ENCODE data around the gene ABCC4. TPM values are rescaled to one million over a fixed set of nuclear protein-coding genes. Genes with fewer than 3 reads are reported as not detected.

Gene ABCC4
- polyA plus RNA-seq, 1 donor = 15.1 TPM

DNA sequence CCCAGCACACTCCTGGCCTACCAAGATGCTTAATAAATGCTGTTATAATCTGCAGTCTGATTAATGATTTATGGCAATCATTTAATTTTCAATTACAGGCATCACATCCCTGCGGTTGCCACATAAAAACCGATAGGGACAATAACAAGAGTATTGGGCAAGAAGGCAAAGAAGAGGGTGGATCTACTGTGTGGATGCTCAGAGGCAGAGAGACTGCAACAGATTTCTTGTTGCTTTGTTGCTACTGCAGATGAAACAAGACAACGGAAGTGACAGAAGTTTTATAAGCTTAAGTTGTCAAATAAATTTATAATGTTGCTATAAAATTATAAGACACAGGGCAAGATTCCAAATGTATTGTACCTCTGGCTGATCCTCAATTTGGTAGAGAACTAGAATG is 154.8 kb downstream of the ABCC4 start:
- WGBS (ENCODE audit: insufficient coverage, low lambda C conversion rate) = 80% methylated on average over 2 of the region's 3 CpGs

GRCh38 chr13:95145587-95145986 is 155.7 kb downstream of the ABCC4 start:
- H3K9me3 ChIP-seq (ENCODE audit: control insufficient read depth, low read depth, low read length) = no peaks in the 10 kb centered on the region
- no peak for DNase-seq
- WGBS (ENCODE audit: insufficient coverage, low lambda C conversion rate) = no CpG with 5 or more reads among the region's 3 CpGs

More for the DNA sequence above, 154.8 kb downstream of the ABCC4 start:
- DNase-seq = no peak
- Histone ChIP-seq H3K9me3 (ENCODE audit: control insufficient read depth, low read depth, low read length) (no peaks in the 10 kb centered on the region), H3K27ac (ENCODE audit: low read length) (no peak overlapping the region), H3K4me3 (ENCODE audit: low read length) (no peak overlapping the region), H3K27me3 (ENCODE audit: control insufficient read depth, insufficient read depth, low read length) (no peaks in the 10 kb centered on the region), H3K4me1 (ENCODE audit: control insufficient read depth, insufficient read depth, low read length) (no peaks in the 10 kb centered on the region), H3K36me3 (ENCODE audit: control insufficient read depth, insufficient read depth, low read length) (peaks cover 2% of the 10 kb centered on the region)

DNA sequence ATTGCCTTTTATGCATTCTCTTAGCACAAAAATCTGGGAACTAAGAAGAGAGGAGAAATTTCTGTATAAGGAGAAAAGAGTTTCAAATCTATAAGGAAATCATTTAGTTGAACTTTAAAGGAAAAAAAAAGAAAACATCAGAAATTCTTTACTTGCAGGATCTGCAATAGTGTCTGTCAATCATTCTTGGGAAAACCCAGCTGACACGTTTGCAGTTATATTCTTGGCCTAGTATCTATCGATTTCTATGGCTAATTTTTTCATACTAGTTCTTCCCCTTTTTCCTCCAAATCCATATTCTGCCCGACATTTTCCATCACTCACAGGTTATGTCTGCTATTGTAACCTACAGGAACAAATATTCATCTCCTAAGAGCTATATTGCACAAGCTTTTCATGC is 160.7 kb downstream of the ABCC4 start:
- Histone ChIP-seq H3K27ac (ENCODE audit: low read length) (no peak overlapping the region), H3K9me3 (ENCODE audit: control insufficient read depth, low read depth, low read length) (no peaks in the 10 kb centered on the region), H3K4me1 (ENCODE audit: control insufficient read depth, insufficient read depth, low read length) (no peaks in the 10 kb centered on the region), H3K36me3 (ENCODE audit: control insufficient read depth, insufficient read depth, low read length) (peaks cover 5% of the 10 kb centered on the region), H3K27me3 (ENCODE audit: control insufficient read depth, insufficient read depth, low read length) (no peaks in the 10 kb centered on the region), H3K4me3 (ENCODE audit: low read length) (no peak overlapping the region)
- DNase-seq = no peak
- 100% methylated on average over 1 of the region's 3 CpGs for WGBS (ENCODE audit: insufficient coverage, low lambda C conversion rate)

More at GRCh38 chr13:95145587-95145986, 155.7 kb downstream of the ABCC4 start:
- no peaks in the 10 kb centered on the region for H3K27me3 ChIP-seq (ENCODE audit: control insufficient read depth, insufficient read depth, low read length)
- H3K4me1 ChIP-seq (ENCODE audit: control insufficient read depth, insufficient read depth, low read length) = no peaks in the 10 kb centered on the region
- H3K36me3 ChIP-seq (ENCODE audit: control insufficient read depth, insufficient read depth, low read length) = peaks cover 2% of the 10 kb centered on the region
- H3K27ac ChIP-seq (ENCODE audit: low read length) = no peak overlapping the region
- no peak overlapping the region for H3K4me3 ChIP-seq (ENCODE audit: low read length)

DNA sequence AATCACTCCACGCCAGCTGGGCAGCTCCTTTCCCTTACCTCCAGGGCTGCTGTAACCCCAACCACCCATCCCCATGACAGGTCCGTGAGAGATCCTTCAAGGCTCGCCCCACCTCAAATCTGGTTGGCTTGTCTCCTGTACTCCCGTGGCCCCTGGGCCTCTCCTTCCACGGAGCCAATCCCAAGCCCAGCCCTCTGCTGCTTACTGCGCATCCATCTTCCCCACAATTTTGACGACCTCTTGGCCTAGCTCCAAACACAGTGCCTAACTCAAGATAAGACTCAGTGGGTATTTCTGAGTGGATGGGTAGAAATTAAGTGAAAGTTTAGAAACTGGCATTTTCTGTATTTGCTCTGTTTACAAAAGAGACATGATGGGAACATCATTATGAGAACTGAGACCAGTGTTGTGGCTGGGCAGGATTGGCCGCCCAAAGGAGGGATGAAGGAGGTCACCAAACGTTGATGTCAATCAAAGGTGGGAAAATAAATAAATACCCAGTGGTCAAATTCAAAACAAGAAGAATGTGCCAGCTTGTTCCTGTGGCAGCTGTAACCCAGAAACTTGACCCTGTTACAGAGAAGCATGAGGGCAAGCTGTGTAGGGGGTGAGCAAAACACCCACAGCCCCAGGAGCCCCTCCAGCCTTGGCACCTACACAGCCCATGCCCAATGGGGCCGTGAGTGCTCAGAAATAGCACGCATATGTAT is 162.2 kb downstream of the ABCC4 start:
- Histone ChIP-seq H3K36me3 (ENCODE audit: control insufficient read depth, insufficient read depth, low read length) (peaks cover 5% of the 10 kb centered on the region), H3K4me1 (ENCODE audit: control insufficient read depth, insufficient read depth, low read length) (no peaks in the 10 kb centered on the region), H3K27me3 (ENCODE audit: control insufficient read depth, insufficient read depth, low read length) (no peaks in the 10 kb centered on the region), H3K4me3 (ENCODE audit: low read length) (no peak overlapping the region), H3K27ac (ENCODE audit: low read length) (no peak overlapping the region), H3K9me3 (ENCODE audit: control insufficient read depth, low read depth, low read length) (no peaks in the 10 kb centered on the region)
- WGBS (ENCODE audit: insufficient coverage, low lambda C conversion rate) = 100% methylated on average over 3 of the region's 11 CpGs
- no peak for DNase-seq

DNA sequence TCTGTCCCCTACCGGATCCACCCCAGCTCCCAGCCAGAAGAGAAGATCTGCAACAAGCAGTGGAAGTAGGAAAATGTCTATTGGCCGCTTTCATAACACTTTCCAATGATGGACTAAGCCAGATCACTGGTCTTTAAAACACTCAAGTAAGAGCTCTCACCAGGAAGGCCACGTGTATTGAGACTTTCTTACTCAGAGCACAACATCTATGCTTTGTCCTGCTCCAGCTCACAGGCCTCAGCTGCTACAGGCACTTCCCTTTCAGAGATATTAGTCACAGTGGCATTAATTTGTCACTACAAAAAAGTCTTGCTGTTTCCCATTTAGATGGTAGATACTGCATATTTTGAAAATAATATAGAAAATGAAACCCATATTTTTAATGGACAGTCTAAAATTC is 164.2 kb downstream of the ABCC4 start:
- Histone ChIP-seq H3K36me3 (ENCODE audit: control insufficient read depth, insufficient read depth, low read length) (peaks cover 5% of the 10 kb centered on the region), H3K27me3 (ENCODE audit: control insufficient read depth, insufficient read depth, low read length) (no peaks in the 10 kb centered on the region), H3K27ac (ENCODE audit: low read length) (no peak overlapping the region), H3K4me1 (ENCODE audit: control insufficient read depth, insufficient read depth, low read length) (no peaks in the 10 kb centered on the region), H3K9me3 (ENCODE audit: control insufficient read depth, low read depth, low read length) (no peaks in the 10 kb centered on the region), H3K4me3 (ENCODE audit: low read length) (no peak overlapping the region)
- no CpG with 5 or more reads among the region's 3 CpGs for WGBS (ENCODE audit: insufficient coverage, low lambda C conversion rate)
- DNase-seq = no peak

GRCh38 chr13:95136638-95137037 is 164.6 kb downstream of the ABCC4 start:
- Histone ChIP-seq H3K9me3 (ENCODE audit: control insufficient read depth, low read depth, low read length) (no peaks in the 10 kb centered on the region), H3K27me3 (ENCODE audit: control insufficient read depth, insufficient read depth, low read length) (no peaks in the 10 kb centered on the region), H3K4me1 (ENCODE audit: control insufficient read depth, insufficient read depth, low read length) (no peaks in the 10 kb centered on the region), H3K4me3 (ENCODE audit: low read length) (no peak overlapping the region), H3K27ac (ENCODE audit: low read length) (no peak overlapping the region), H3K36me3 (ENCODE audit: control insufficient read depth, insufficient read depth, low read length) (peaks cover 5% of the 10 kb centered on the region)
- no CpG with 5 or more reads among the region's 9 CpGs for WGBS (ENCODE audit: insufficient coverage, low lambda C conversion rate)
- DNase-seq = no peak

DNA sequence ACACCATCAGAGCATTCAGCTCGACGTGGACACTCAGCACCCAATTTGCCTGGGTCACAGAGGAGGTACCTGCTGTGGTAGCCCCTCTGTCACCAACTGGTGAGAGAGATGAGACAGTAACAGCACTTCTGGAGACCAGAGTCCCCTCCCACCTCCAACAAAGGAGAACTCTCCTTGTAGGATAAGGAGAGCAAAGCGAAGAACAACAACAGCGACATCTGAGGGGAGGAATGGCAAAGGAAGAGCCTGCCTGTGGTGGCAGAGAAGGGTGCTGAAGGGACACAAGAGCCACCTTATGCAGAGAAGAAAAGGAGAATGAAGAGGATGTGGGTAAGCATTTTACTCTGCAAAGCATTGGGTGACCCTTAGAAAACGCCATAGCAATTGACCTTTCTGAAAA is 167.8 kb downstream of the ABCC4 start:
- Histone ChIP-seq H3K27ac (ENCODE audit: low read length) (no peak overlapping the region), H3K27me3 (ENCODE audit: control insufficient read depth, insufficient read depth, low read length) (no peaks in the 10 kb centered on the region), H3K4me1 (ENCODE audit: control insufficient read depth, insufficient read depth, low read length) (no peaks in the 10 kb centered on the region), H3K9me3 (ENCODE audit: control insufficient read depth, low read depth, low read length) (no peaks in the 10 kb centered on the region), H3K36me3 (ENCODE audit: control insufficient read depth, insufficient read depth, low read length) (no peaks in the 10 kb centered on the region), H3K4me3 (ENCODE audit: low read length) (no peak overlapping the region)
- no CpG with 5 or more reads among the region's 5 CpGs for WGBS (ENCODE audit: insufficient coverage, low lambda C conversion rate)
- no peak for DNase-seq

DNA sequence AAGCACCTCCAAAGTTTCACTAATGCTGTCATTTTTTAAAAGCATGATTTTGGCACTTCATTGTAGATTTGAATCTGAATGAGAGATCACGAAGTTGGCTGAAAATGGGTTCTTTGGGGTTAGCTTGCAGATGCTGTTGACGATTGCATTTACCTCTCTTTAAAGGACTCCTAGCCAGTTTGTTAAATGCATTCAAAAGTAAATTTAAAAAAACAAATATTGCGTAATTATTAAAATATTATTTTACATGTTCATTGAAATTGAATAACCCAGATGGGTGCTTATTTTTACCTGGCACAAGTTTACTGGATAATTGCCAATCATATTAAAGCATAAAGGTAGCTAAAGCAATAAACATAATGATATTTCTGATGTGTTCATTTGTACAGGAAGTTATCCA is 172.2 kb downstream of the ABCC4 start:
- 100% methylated on average over 2 of the region's 3 CpGs for WGBS (ENCODE audit: insufficient coverage, low lambda C conversion rate)
- DNase-seq = no peak
- H3K27ac ChIP-seq (ENCODE audit: low read length) = no peak overlapping the region
- no peaks in the 10 kb centered on the region for H3K27me3 ChIP-seq (ENCODE audit: control insufficient read depth, insufficient read depth, low read length)
- no peaks in the 10 kb centered on the region for H3K4me1 ChIP-seq (ENCODE audit: control insufficient read depth, insufficient read depth, low read length)
- no peak overlapping the region for H3K4me3 ChIP-seq (ENCODE audit: low read length)
- H3K9me3 ChIP-seq (ENCODE audit: control insufficient read depth, low read depth, low read length) = no peaks in the 10 kb centered on the region
- H3K36me3 ChIP-seq (ENCODE audit: control insufficient read depth, insufficient read depth, low read length) = no peaks in the 10 kb centered on the region

GRCh38 chr13:95128045-95128643 is 173.1 kb downstream of the ABCC4 start:
- DNase-seq = no peak
- Histone ChIP-seq H3K27ac (ENCODE audit: low read length) (no peak overlapping the region), H3K27me3 (ENCODE audit: control insufficient read depth, insufficient read depth, low read length) (no peaks in the 10 kb centered on the region), H3K9me3 (ENCODE audit: control insufficient read depth, low read depth, low read length) (no peaks in the 10 kb centered on the region), H3K4me3 (ENCODE audit: low read length) (no peak overlapping the region), H3K36me3 (ENCODE audit: control insufficient read depth, insufficient read depth, low read length) (no peaks in the 10 kb centered on the region), H3K4me1 (ENCODE audit: control insufficient read depth, insufficient read depth, low read length) (no peaks in the 10 kb centered on the region)
- WGBS (ENCODE audit: insufficient coverage, low lambda C conversion rate) = 88% methylated on average over 1 of the region's 3 CpGs

DNA sequence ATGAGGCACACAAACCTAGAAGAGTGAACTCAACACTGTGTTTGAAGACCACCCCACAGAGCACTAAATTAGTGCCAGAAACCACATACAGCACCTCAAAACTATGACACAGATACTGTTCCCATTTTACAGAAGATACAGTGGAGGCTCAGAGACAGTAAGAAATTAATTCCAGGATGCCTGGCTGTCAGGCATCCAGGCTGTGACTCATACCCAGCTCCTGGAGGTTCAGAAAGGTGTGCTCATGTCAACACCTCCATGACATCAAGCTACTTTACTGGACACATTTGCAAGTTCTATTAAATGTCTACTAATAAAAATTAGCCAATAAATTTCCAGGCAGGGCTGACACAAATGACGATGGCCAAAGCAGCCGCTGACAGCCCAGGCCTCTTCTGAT is 176.3 kb downstream of the ABCC4 start:
- Histone ChIP-seq H3K9me3 (ENCODE audit: control insufficient read depth, low read depth, low read length) (no peaks in the 10 kb centered on the region), H3K4me1 (ENCODE audit: control insufficient read depth, insufficient read depth, low read length) (no peaks in the 10 kb centered on the region), H3K27ac (ENCODE audit: low read length) (no peak overlapping the region), H3K27me3 (ENCODE audit: control insufficient read depth, insufficient read depth, low read length) (no peaks in the 10 kb centered on the region), H3K4me3 (ENCODE audit: low read length) (no peak overlapping the region), H3K36me3 (ENCODE audit: control insufficient read depth, insufficient read depth, low read length) (peaks cover 3% of the 10 kb centered on the region)
- DNase-seq = no peak
- no CpG with 5 or more reads among the region's 2 CpGs for WGBS (ENCODE audit: insufficient coverage, low lambda C conversion rate)

DNA sequence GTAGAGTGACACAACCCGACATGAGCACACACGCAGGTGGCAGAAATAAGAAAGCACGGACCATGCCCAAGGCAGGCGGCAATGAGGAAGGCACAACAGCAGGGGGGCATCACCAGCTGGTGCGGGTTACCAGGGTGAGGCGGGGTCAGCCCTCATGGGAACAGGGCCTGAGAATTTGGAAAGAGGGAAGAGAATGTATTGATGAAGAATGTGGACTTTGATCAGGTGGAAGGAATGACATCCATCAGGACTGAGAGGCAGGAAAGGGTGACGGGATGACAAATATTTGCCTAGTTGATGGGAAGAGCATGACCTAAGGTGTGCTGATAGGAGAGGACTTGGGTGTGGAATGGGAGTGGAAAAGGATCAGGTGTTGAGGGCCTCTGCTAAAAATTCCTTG is 177.5 kb downstream of the ABCC4 start:
- peak in 1 of 2 donors; percentile 11 for DNase-seq
- no peak overlapping the region for H3K27ac ChIP-seq (ENCODE audit: low read length)

More for the DNA sequence above, 177.5 kb downstream of the ABCC4 start:
- no peaks in the 10 kb centered on the region for H3K4me1 ChIP-seq (ENCODE audit: control insufficient read depth, insufficient read depth, low read length)
- peaks cover 3% of the 10 kb centered on the region for H3K36me3 ChIP-seq (ENCODE audit: control insufficient read depth, insufficient read depth, low read length)
- no peaks in the 10 kb centered on the region for H3K9me3 ChIP-seq (ENCODE audit: control insufficient read depth, low read depth, low read length)
- no peak overlapping the region for H3K4me3 ChIP-seq (ENCODE audit: low read length)
- 50% methylated on average over 1 of the region's 7 CpGs for WGBS (ENCODE audit: insufficient coverage, low lambda C conversion rate)
- H3K27me3 ChIP-seq (ENCODE audit: control insufficient read depth, insufficient read depth, low read length) = no peaks in the 10 kb centered on the region
